Measurements from ENCODE around the gene TUFM.

TUFM gene

DNA sequence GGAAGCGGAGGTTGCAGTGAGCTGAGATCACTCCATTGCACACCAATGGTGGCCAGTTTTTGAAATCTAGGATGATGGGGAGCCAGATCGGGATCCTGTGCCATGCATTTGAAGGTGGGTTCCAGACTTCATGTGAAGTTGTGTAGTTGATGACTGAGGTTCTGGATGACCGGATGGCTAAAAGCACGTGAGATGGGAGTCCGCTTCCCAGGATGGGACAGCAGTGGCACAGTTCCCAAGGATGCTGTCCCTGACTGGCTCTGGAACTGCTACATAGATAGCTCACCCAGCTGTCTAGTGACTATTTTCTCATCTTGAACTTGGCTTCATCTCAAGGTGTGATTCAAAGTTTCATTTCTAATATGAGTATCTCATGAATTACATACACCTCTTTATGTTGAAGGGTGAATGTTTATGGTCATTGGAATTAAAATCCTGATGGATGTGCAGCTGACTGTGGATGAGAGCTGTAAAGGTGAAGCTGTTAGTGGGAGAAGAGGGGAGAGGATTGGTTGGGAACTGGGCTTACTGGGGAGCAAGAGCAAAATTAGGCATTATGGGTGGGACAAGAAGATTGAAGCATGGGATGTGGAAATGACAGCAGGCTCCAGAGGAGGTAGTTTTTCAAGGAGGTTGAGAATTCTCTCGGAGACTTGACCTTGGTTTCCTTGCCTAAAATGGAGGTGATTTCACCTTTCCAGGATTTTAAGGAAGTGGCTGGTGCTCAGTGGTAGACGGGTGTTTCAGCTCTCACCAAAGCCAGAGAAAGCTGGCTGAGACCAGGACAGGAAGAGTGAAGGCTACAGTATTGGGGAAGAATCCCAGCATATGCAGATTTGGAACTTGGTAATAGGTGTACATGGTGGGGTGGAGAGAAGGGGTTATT, 8.2 kb downstream of the TUFM start:
- TF ChIP-seq, protein P1, sequence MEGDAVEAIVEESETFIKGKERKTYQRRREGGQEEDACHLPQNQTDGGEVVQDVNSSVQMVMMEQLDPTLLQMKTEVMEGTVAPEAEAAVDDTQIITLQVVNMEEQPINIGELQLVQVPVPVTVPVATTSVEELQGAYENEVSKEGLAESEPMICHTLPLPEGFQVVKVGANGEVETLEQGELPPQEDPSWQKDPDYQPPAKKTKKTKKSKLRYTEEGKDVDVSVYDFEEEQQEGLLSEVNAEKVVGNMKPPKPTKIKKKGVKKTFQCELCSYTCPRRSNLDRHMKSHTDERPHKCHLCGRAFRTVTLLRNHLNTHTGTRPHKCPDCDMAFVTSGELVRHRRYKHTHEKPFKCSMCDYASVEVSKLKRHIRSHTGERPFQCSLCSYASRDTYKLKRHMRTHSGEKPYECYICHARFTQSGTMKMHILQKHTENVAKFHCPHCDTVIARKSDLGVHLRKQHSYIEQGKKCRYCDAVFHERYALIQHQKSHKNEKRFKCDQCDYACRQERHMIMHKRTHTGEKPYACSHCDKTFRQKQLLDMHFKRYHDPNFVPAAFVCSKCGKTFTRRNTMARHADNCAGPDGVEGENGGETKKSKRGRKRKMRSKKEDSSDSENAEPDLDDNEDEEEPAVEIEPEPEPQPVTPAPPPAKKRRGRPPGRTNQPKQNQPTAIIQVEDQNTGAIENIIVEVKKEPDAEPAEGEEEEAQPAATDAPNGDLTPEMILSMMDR (IDR thresholded peaks at IDR 0.05; ENCODE audit: insufficient read depth, missing control alignments): no peak
- DNase-seq (ENCODE audit: insufficient read length, low spot score): no peak
- FAIRE-seq: no peak

DNA sequence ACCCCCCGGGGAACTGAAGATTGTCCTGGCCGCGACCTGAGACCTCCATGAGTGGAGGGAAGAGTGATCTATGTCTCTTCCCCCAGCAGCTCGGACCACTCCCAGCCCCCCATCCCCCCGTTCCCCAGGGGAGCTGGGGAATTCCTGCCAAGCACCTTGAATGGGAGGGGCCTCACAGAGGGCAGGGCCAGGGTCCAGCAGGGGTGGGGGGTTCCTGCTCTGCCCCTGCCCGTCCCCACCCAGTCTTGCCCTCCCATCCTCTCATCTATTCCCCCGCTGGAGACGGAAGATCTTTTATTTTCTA, 9.4 kb downstream of the TUFM start:
- no peak for FAIRE-seq
- TF ChIP-seq, protein P1 (IDR thresholded peaks at IDR 0.05; ENCODE audit: insufficient read depth, missing control alignments): no peak
- no peak for DNase-seq (ENCODE audit: insufficient read length, low spot score)

DNA sequence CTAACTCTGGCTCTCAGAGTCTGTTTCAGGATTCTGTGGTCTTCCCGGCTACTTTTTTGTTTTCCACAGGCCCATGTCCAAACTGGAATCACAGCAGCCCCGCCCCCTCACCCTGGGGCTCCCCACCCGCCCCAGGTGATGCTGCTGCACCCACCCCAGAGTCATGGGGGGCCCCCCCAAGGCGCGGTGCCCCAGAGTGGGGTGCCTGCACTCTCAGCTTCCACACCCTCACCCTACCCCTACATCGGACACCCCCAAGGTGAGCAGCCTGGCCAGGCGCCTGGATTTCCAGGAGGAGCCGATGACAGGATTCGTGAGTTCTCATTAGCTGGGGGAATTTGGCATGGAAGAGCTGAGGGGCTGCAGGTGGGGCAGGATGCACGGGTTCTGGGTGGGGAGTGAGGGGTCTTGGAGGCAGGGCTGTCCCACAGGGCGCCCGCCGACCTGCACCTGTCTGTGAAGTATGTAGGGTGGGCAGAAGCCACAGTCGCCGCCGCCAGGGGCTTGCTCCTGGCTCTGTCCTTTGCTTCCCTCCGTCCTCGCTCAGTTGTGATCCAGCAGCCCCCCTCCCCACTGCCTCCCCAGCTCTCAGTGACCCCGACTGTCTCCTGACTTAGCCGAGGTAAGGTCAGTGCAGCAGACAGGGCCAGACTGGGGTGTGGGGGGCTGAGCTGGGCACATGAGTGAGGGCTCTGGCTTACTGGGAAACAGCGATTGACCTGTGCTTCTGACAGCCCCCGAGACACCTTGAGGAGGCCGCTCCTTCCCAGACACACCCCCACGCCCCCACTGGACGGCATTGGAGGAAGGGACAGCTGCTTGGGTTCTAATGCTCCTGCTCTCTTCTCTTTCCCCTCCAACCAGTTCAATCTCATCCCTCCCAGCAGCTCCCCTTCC, 10.0 kb downstream of the TUFM start:
- DNase-seq (ENCODE audit: insufficient read length, low spot score) (no peak), FAIRE-seq (no peak)
- TF ChIP-seq, protein P1 (IDR thresholded peaks at IDR 0.05; ENCODE audit: insufficient read depth, missing control alignments): no peak

DNA sequence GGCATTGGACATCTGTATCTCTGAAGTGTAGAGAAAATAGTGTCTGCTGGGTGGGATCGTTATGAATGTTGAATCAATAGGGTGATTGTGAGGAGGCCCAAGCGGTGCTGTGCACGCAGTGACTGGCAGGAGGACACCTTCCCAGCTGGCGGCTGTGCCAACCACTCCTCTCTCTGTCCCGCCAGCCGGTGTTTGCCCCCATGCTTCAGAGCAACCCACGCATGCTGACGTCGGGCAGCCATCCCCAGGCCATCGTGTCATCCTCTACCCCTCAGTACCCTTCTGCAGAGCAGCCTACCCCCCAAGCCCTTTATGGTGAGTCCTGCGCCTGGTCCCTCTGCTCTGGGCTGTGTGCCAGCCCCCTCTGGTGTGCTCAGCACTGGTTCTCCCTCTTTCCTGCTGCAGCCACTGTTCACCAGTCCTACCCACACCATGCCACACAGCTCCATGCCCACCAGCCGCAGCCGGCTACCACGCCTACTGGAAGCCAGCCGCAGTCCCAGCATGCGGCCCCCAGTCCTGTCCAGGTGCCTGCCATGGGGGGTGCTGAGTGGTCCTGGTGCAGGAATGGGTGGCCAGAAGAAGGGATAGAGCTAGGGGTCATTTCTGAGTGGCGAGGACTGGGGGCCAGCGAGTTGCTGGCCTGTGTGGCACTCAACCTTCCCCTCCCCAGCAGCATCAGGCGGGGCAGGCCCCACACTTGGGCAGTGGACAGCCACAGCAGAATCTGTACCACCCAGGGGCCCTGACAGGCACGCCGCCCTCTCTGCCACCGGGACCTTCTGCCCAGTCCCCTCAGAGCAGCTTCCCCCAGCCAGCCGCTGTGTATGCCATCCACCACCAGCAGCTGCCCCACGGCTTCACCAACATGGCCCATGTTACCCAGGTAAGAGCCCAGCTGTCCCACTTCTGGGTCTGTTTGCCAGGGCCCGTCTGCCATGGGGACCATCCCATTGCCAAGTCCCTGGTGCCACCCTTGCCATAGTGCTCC, 11.0 kb downstream of the TUFM start:
- DNase-seq (ENCODE audit: insufficient read length, low spot score) (no peak), FAIRE-seq (no peak)
- TF ChIP-seq, protein P1 (IDR thresholded peaks at IDR 0.05; ENCODE audit: insufficient read depth, missing control alignments): no peak

DNA sequence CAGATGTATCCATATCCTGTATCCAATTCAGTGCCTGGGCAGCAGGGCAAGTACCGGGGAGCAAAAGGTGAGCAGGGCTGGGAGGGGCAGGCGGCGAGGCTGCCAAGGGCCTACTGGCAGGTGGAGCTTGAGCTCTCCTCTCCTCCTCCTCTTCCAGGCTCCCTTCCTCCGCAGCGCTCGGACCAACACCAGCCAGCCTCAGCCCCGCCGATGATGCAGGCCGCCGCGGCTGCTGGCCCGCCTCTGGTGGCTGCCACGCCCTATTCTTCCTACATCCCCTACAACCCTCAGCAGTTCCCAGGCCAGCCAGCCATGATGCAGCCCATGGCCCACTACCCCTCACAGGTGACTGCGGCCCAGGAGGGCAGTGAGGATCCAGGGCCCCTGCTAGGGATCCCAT, 11.8 kb downstream of the TUFM start:
- TF ChIP-seq, protein P1 (IDR thresholded peaks at IDR 0.05; ENCODE audit: insufficient read depth, missing control alignments): no peak
- no peak for FAIRE-seq
- no peak for DNase-seq (ENCODE audit: insufficient read length, low spot score)

DNA sequence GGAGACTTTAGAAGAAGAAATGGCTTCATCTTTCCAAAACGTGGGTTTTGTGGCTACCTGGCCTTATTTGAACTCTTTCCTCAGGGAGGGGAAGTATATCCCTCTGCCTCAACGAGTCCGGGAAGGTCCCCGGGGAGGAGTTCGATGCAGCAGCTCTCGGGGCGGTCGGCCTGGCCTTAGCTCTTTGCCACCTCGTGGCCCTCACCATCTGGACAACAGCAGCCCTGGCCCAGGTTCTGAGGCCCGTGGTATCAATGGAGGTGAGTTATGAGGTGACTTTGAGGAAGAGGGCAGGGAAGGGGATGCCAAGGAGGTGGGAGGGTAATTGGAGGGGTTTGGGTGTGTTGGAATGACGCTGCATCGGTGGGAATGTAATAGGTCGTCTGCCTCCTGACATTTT, 15.6 kb downstream of the TUFM start:
- no peak for FAIRE-seq
- TF ChIP-seq, protein P1 (IDR thresholded peaks at IDR 0.05; ENCODE audit: insufficient read depth, missing control alignments): no peak
- DNase-seq (ENCODE audit: insufficient read length, low spot score): no peak

Data from D721Med (cell line).